GM23338 (cell line): ENCODE results near the gene CCL14. TPM values are rescaled to one million over a fixed set of nuclear protein-coding genes. Genes with fewer than 3 reads are reported as not detected.

Source experiments
- ATAC-seq: fragments of 200-7000 bp; cut with Tn5 transposase; 3 replicates; pipeline ENCODE4 v1.9.1; 2020
- DNase-seq: peaks from one replicate; pipeline ENCODE4 v3.0.0-alpha.2; 2015; ENCODE audit warnings: low spot score
- H2AFZ ChIP-seq: fragments of 200-600 bp; sonication (generic); 2 replicates; pipeline ENCODE4 v1.8.0; 2016; ENCODE audit warnings: antibody characterized with exemption, mild to moderate bottlenecking, moderate library complexity
- H3F3A ChIP-seq: fragments of 200-600 bp; sonication (generic); replicated peaks from 2 replicates; pipeline ENCODE4 v1.8.0; 2017; ENCODE audit warnings: antibody characterized with exemption, mixed run types, low read depth
- H3K27ac ChIP-seq: fragments of 200-600 bp; sonication (generic); 2 replicates; pipeline ENCODE4 v1.6.1; 2016; ENCODE audit warnings: low read depth
- H3K27me3 ChIP-seq: fragments of 200-600 bp; sonication (generic); 2 replicates; pipeline ENCODE4 v1.8.0; 2016; ENCODE audit warnings: mild to moderate bottlenecking, mixed run types, moderate library complexity; ENCODE audit not compliant: insufficient read depth
- H3K36me3 ChIP-seq: fragments of 200-600 bp; sonication (generic); 2 replicates; pipeline ENCODE4 v1.8.0; 2016; ENCODE audit warnings: mild to moderate bottlenecking; ENCODE audit not compliant: insufficient read depth
- H3K4me1 ChIP-seq: fragments of 200-600 bp; sonication (generic); 2 replicates; pipeline ENCODE4 v1.8.0; 2016; ENCODE audit warnings: mild to moderate bottlenecking, moderate library complexity; ENCODE audit not compliant: insufficient read depth
- H3K4me2 ChIP-seq: fragments of 200-600 bp; sonication (generic); 2 replicates; pipeline ENCODE4 v1.7.1; 2017; ENCODE audit warnings: mixed run types
- H3K4me3 ChIP-seq: fragments of 200-600 bp; sonication (generic); 2 replicates; pipeline ENCODE4 v1.6.1; 2016; ENCODE audit warnings: mixed run types
- H3K79me2 ChIP-seq: fragments of 200-600 bp; sonication (generic); replicated peaks from 2 replicates; pipeline ENCODE4 v1.8.0; 2017; ENCODE audit warnings: mild to moderate bottlenecking; ENCODE audit not compliant: insufficient read depth
- H3K9me2 ChIP-seq: fragments of 200-600 bp; sonication (generic); 2 replicates; pipeline ENCODE4 v1.8.0; 2017; ENCODE audit not compliant: insufficient read depth
- H4K20me1 ChIP-seq: fragments of 200-600 bp; sonication (generic); replicated peaks from 2 replicates; pipeline ENCODE4 v1.8.0; 2017; ENCODE audit warnings: mild to moderate bottlenecking; ENCODE audit not compliant: insufficient read depth
- H3K27ac Mint-ChIP-seq: 2 replicates; pipeline ENCODE4 v1.8.0; 2020; ENCODE audit warnings: inconsistent platforms, mild to moderate bottlenecking, moderate library complexity, mixed read lengths
- H3K27me3 Mint-ChIP-seq: 3 replicates; pipeline ENCODE4 v1.8.0; 2022; ENCODE audit warnings: low read depth, mild to moderate bottlenecking, moderate library complexity, mixed read lengths, inconsistent platforms; ENCODE audit not compliant: insufficient read depth, poor library complexity
- H3K36me3 Mint-ChIP-seq: 3 replicates; pipeline ENCODE4 v1.8.0; 2021; ENCODE audit warnings: low read depth, mild to moderate bottlenecking, inconsistent platforms, moderate library complexity, mixed read lengths
- H3K4me1 Mint-ChIP-seq: 3 replicates; pipeline ENCODE4 v1.8.0; 2020; ENCODE audit warnings: mild to moderate bottlenecking, inconsistent platforms, mixed read lengths
- H3K4me3 Mint-ChIP-seq: 3 replicates; pipeline ENCODE4 v1.8.0; 2021; ENCODE audit warnings: moderate library complexity, mild to moderate bottlenecking, inconsistent platforms, mixed read lengths
- H3K9me3 Mint-ChIP-seq: 3 replicates; pipeline ENCODE4 v1.8.0; 2020; ENCODE audit warnings: moderate library complexity, mild to moderate bottlenecking, inconsistent platforms, mixed read lengths
- CREB1 ChIP-seq: fragments of 250-450 bp; sonication (Bioruptor Pico); IDR thresholded peaks from 2 replicates; pipeline ENCODE4 v1.5.0; 2020; ENCODE audit warnings: low read depth, mild to moderate bottlenecking, moderate library complexity
- EZH2 ChIP-seq: fragments of 200-600 bp; sonication (generic); IDR thresholded peaks from one replicate; pipeline ENCODE4 v1.8.0; 2017; ENCODE audit warnings: antibody characterized with exemption, mild to moderate bottlenecking, low read depth; ENCODE audit not compliant: unreplicated experiment
- EZH2phosphoT487 ChIP-seq: fragments of 200-600 bp; sonication (generic); IDR thresholded peaks from one replicate; pipeline ENCODE4 v1.8.1; 2018; ENCODE audit warnings: antibody characterized with exemption; ENCODE audit not compliant: unreplicated experiment
- JUNB ChIP-seq: IDR thresholded peaks from one replicate; pipeline ENCODE4 v1.6.1; 2016; ENCODE audit warnings: antibody characterized with exemption; ENCODE audit not compliant: unreplicated experiment
- NANOG ChIP-seq: IDR thresholded peaks from 2 replicates; pipeline ENCODE4 v1.6.1; 2016; ENCODE audit warnings: antibody characterized with exemption, borderline replicate concordance
- POLR2AphosphoS5 ChIP-seq: IDR thresholded peaks from 2 replicates; pipeline ENCODE4 v1.6.1; 2016; ENCODE audit warnings: antibody characterized with exemption, low read depth
- REST ChIP-seq: IDR thresholded peaks from one replicate; pipeline ENCODE4 v1.6.1; 2018; ENCODE audit warnings: antibody characterized with exemption; ENCODE audit not compliant: unreplicated experiment
- STAT1 ChIP-seq: IDR thresholded peaks from one replicate; pipeline ENCODE4 v1.6.1; 2016; ENCODE audit warnings: antibody characterized with exemption; ENCODE audit not compliant: unreplicated experiment
- ZNF114 ChIP-seq: fragments of 250-450 bp; sonication (Bioruptor Pico); IDR thresholded peaks from 2 replicates; pipeline ENCODE4 v1.5.0; 2020; ENCODE audit warnings: mild to moderate bottlenecking, moderate library complexity
- polyA plus RNA-seq: library from polyadenylated mRNA; unstranded; fragments of >200 nt; fragmentation: Nextera tagmentation; extraction: Ambion mirVana; gene quantifications from 2 replicates; pipeline ENCODE4 v1.2.1, GENCODE V29; 2016
- total RNA-seq: library from RNA; depleted of rRNA; stranded (reverse); fragments of >200 nt; shearing (Covaris generic); gene quantifications from 2 replicates; pipeline ENCODE4 v1.2.3, GENCODE V29; 2014
- TF ChIP-seq, protein P1 (sequence below), 2 experiments: fragments of 200-600 bp in 1 of 2; sonication (generic) in 1 of 2; conservative IDR thresholded peaks; 2 replicates each; pipeline versions ENCODE4 v1.5.1 to v1.6.1; 2016 to 2017; ENCODE audit warnings: antibody characterized with exemption in 2 of 2, low read depth in 2 of 2, mild to moderate bottlenecking in 2 of 2, moderate library complexity in 1 of 2
- TF ChIP-seq, protein P2 (sequence below): IDR thresholded peaks from 2 replicates; pipeline ENCODE4 v1.6.1; 2016; ENCODE audit warnings: antibody characterized with exemption

Gene CCL14
- total and polyA plus RNA-seq, 2 experiments from 2014 or later = not detected

- TF ChIP-seq, protein P1, sequence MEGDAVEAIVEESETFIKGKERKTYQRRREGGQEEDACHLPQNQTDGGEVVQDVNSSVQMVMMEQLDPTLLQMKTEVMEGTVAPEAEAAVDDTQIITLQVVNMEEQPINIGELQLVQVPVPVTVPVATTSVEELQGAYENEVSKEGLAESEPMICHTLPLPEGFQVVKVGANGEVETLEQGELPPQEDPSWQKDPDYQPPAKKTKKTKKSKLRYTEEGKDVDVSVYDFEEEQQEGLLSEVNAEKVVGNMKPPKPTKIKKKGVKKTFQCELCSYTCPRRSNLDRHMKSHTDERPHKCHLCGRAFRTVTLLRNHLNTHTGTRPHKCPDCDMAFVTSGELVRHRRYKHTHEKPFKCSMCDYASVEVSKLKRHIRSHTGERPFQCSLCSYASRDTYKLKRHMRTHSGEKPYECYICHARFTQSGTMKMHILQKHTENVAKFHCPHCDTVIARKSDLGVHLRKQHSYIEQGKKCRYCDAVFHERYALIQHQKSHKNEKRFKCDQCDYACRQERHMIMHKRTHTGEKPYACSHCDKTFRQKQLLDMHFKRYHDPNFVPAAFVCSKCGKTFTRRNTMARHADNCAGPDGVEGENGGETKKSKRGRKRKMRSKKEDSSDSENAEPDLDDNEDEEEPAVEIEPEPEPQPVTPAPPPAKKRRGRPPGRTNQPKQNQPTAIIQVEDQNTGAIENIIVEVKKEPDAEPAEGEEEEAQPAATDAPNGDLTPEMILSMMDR (conservative IDR thresholded peaks at IDR 0.05; ENCODE audit: low read depth in 2 of 2) = no peak
- TF ChIP-seq EZH2 = no peak
- no peak for TF ChIP-seq CREB1
- TF ChIP-seq NANOG = no peak
- TF ChIP-seq REST = no peak
- TF ChIP-seq POLR2AphosphoS5 = no peak
- H3K36me3 Mint-ChIP-seq = peaks cover 3% of the 10 kb centered on the region; the same call in 2 of the 3 replicates
Measured at GRCh38 chr17:36014946-36015345, 28.4 kb upstream of the CCL14 start.

GRCh38 chr17:36011201-36011600, 24.7 kb upstream of the CCL14 start:
- H3K79me2 ChIP-seq = no peaks in the 10 kb centered on the region
- DNase-seq (no peak), ATAC-seq (no peak)
- no peaks in the 10 kb centered on the region for H3K27me3 ChIP-seq
- no peaks in the 10 kb centered on the region for H3K4me1 Mint-ChIP-seq
- H3K4me2 ChIP-seq = no peak overlapping the region
- H3F3A ChIP-seq = no peaks in the 10 kb centered on the region
- H3K9me2 ChIP-seq = no peaks in the 10 kb centered on the region
- H3K4me3 Mint-ChIP-seq = no peak overlapping the region
- no peak overlapping the region for H3K27ac Mint-ChIP-seq
- H4K20me1 ChIP-seq = no peaks in the 10 kb centered on the region
- peaks cover 10% of the 10 kb centered on the region; the same call in 2 of the 3 replicates for H3K36me3 Mint-ChIP-seq
- no peak overlapping the region for H3K4me3 ChIP-seq
- no peak overlapping the region for H2AFZ ChIP-seq
- H3K9me3 Mint-ChIP-seq = peaks cover 68% of the 10 kb centered on the region
- peaks cover 2% of the 10 kb centered on the region for H3K27me3 Mint-ChIP-seq
- H3K27ac ChIP-seq = no peak overlapping the region
- H3K4me1 ChIP-seq = no peaks in the 10 kb centered on the region
- H3K36me3 ChIP-seq = no peaks in the 10 kb centered on the region
- TF ChIP-seq EZH2phosphoT487 (no peak), ZNF114 (CRISPR knock-in tag) (no peak), JUNB (no peak), POLR2AphosphoS5 (no peak), NANOG (no peak), STAT1 (no peak)
- TF ChIP-seq, protein P2, sequence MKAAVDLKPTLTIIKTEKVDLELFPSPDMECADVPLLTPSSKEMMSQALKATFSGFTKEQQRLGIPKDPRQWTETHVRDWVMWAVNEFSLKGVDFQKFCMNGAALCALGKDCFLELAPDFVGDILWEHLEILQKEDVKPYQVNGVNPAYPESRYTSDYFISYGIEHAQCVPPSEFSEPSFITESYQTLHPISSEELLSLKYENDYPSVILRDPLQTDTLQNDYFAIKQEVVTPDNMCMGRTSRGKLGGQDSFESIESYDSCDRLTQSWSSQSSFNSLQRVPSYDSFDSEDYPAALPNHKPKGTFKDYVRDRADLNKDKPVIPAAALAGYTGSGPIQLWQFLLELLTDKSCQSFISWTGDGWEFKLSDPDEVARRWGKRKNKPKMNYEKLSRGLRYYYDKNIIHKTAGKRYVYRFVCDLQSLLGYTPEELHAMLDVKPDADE = no peak
- TF ChIP-seq, protein P1 (conservative IDR thresholded peaks at IDR 0.05; ENCODE audit: low read depth in 2 of 2) = no peak

More at GRCh38 chr17:36014946-36015345, 28.4 kb upstream of the CCL14 start:
- Histone ChIP-seq H2AFZ (no peak overlapping the region), H3K4me2 (no peak overlapping the region), H3K36me3 (no peaks in the 10 kb centered on the region), H3K4me1 (no peaks in the 10 kb centered on the region), H3K27ac (no peak overlapping the region), H4K20me1 (no peaks in the 10 kb centered on the region), H3K9me2 (no peaks in the 10 kb centered on the region), H3K27me3 (no peaks in the 10 kb centered on the region), H3K79me2 (no peaks in the 10 kb centered on the region), H3F3A (no peaks in the 10 kb centered on the region), H3K4me3 (no peak overlapping the region)
- no peak overlapping the region for H3K27ac Mint-ChIP-seq
- no peaks in the 10 kb centered on the region for H3K4me1 Mint-ChIP-seq
- H3K9me3 Mint-ChIP-seq = peaks cover 40% of the 10 kb centered on the region
- no peak overlapping the region for H3K4me3 Mint-ChIP-seq
- DNase-seq (no peak), ATAC-seq (no peak)
- peaks cover 9% of the 10 kb centered on the region for H3K27me3 Mint-ChIP-seq
